Panc1 (cell line): Measurements from ENCODE around the gene ENTHD1.

ENCODE experiments used
- POLR2AphosphoS5 ChIP-seq: IDR thresholded peaks from 2 replicates; pipeline ENCODE4 v1.6.1; 2012; ENCODE audit warnings: mild to moderate bottlenecking, low read depth, low read length, moderate library complexity
- SIN3A ChIP-seq: IDR thresholded peaks from 2 replicates; pipeline ENCODE4 v1.6.1; 2012; ENCODE audit warnings: low read depth, mild to moderate bottlenecking, low read length, moderate library complexity, borderline replicate concordance; ENCODE audit not compliant: insufficient read depth
- TF ChIP-seq, protein P1 (sequence below): fragments of 450-650 bp; IDR thresholded peaks from 2 replicates; pipeline ENCODE4 v1.5.1; 2017; ENCODE audit warnings: mild to moderate bottlenecking

GRCh38 chr22:39719559-39720450 is 173.8 kb downstream of the ENTHD1 start:
- TF ChIP-seq, protein P1, sequence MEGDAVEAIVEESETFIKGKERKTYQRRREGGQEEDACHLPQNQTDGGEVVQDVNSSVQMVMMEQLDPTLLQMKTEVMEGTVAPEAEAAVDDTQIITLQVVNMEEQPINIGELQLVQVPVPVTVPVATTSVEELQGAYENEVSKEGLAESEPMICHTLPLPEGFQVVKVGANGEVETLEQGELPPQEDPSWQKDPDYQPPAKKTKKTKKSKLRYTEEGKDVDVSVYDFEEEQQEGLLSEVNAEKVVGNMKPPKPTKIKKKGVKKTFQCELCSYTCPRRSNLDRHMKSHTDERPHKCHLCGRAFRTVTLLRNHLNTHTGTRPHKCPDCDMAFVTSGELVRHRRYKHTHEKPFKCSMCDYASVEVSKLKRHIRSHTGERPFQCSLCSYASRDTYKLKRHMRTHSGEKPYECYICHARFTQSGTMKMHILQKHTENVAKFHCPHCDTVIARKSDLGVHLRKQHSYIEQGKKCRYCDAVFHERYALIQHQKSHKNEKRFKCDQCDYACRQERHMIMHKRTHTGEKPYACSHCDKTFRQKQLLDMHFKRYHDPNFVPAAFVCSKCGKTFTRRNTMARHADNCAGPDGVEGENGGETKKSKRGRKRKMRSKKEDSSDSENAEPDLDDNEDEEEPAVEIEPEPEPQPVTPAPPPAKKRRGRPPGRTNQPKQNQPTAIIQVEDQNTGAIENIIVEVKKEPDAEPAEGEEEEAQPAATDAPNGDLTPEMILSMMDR, result no peak
- TF ChIP-seq SIN3A (no peak), POLR2AphosphoS5 (no peak)
